ENCODE measurements around the gene PAGE2B.

Gene PAGE2B

GRCh38 chrX:55127692-55128091 lies 52.9 kb downstream of the PAGE2B start:
- no peaks in the 10 kb centered on the region for H3K9me3 Mint-ChIP-seq
- no peak overlapping the region for H3K4me3 Mint-ChIP-seq
- no peak for DNase-seq
- no peaks in the 10 kb centered on the region for H3K36me3 Mint-ChIP-seq (ENCODE audit: low read depth)
- peaks cover 55% of the 10 kb centered on the region for H3K27me3 Mint-ChIP-seq
- H3K27ac Mint-ChIP-seq, result no peak overlapping the region
- no peaks in the 10 kb centered on the region for H3K4me1 Mint-ChIP-seq (ENCODE audit: low read depth)

Data from activated T-cell treated with anti-CD3 and anti-CD28 coated beads, Interleukin-2, amount 50 U/mL, for 24 hours (primary cell).